ENCODE results near the gene PHF2. TPM values are rescaled to one million over a fixed set of nuclear protein-coding genes. Genes with fewer than 3 reads are reported as not detected.

Gene PHF2
- total RNA-seq, 1 donor from 2014 or later: 12.1 TPM

GRCh38 chr9:93558503-93558902, 17.9 kb upstream of the PHF2 start:
- Histone ChIP-seq H2AFZ (ENCODE audit: low read depth, low read length) (no peak overlapping the region), H3K9me3 (ENCODE audit: insufficient read depth, low read depth, low read length) (no peaks in the 10 kb centered on the region), H3K36me3 (ENCODE audit: insufficient read depth, low read length) (peaks cover 49% of the 10 kb centered on the region), H3K27ac (ENCODE audit: low read depth, low read length) (no peak overlapping the region), H3K4me2 (ENCODE audit: low read length) (no peak overlapping the region), H3K9ac (ENCODE audit: low read length) (no peak overlapping the region), H3K4me1 (ENCODE audit: insufficient read depth, low read length) (no peaks in the 10 kb centered on the region), H3K27me3 (ENCODE audit: insufficient read depth, low read length) (no peaks in the 10 kb centered on the region), H4K20me1 (ENCODE audit: insufficient read depth, low read length) (peaks cover 3% of the 10 kb centered on the region), H3K4me3 (ENCODE audit: insufficient read depth, low read depth, low read length) (no peak overlapping the region), H3K79me2 (ENCODE audit: insufficient read depth, low read length) (no peaks in the 10 kb centered on the region)
- Mint-ChIP-seq H3K9me3 (ENCODE audit: unreplicated experiment) (no peaks in the 10 kb centered on the region), H3K36me3 (ENCODE audit: low read depth, unreplicated experiment) (peaks cover 9% of the 10 kb centered on the region), H3K4me1 (ENCODE audit: low read depth, unreplicated experiment) (no peaks in the 10 kb centered on the region), H3K27me3 (ENCODE audit: low read depth, unreplicated experiment) (no peaks in the 10 kb centered on the region), H3K4me3 (ENCODE audit: unreplicated experiment) (no peak overlapping the region), H3K27ac (ENCODE audit: unreplicated experiment) (no peak overlapping the region)
- no peak for TF ChIP-seq EZH2 (IDR thresholded peaks at IDR 0.05; ENCODE audit: insufficient read depth, low read length)
- no peak for TF ChIP-seq CTCF (IDR thresholded peaks at IDR 0.05; ENCODE audit: insufficient read depth, low read depth, low read length)
- DNase-seq (ENCODE audit: low read depth): no peak
- no peak for FAIRE-seq

GRCh38 chr9:93560991-93561390, 15.4 kb upstream of the PHF2 start:
- TF ChIP-seq EZH2 (IDR thresholded peaks at IDR 0.05; ENCODE audit: insufficient read depth, low read length) (no peak), CTCF (IDR thresholded peaks at IDR 0.05; ENCODE audit: insufficient read depth, low read depth, low read length) (no peak)
- Mint-ChIP-seq H3K4me3 (ENCODE audit: unreplicated experiment) (no peak overlapping the region), H3K4me1 (ENCODE audit: low read depth, unreplicated experiment) (peaks cover under 1% of the 10 kb centered on the region), H3K27ac (ENCODE audit: unreplicated experiment) (no peak overlapping the region), H3K9me3 (ENCODE audit: unreplicated experiment) (no peaks in the 10 kb centered on the region), H3K27me3 (ENCODE audit: low read depth, unreplicated experiment) (no peaks in the 10 kb centered on the region), H3K36me3 (ENCODE audit: low read depth, unreplicated experiment) (peaks cover 9% of the 10 kb centered on the region)
- H3K9ac ChIP-seq (ENCODE audit: low read length): no peak overlapping the region
- no peak overlapping the region for H3K27ac ChIP-seq (ENCODE audit: low read depth, low read length)
- no peaks in the 10 kb centered on the region for H3K27me3 ChIP-seq (ENCODE audit: insufficient read depth, low read length)
- H3K79me2 ChIP-seq (ENCODE audit: insufficient read depth, low read length): no peaks in the 10 kb centered on the region
- no peaks in the 10 kb centered on the region for H3K9me3 ChIP-seq (ENCODE audit: insufficient read depth, low read depth, low read length)
- DNase-seq (ENCODE audit: low read depth) (no peak), FAIRE-seq (no peak)
- peaks cover 53% of the 10 kb centered on the region for H3K36me3 ChIP-seq (ENCODE audit: insufficient read depth, low read length)
- no peaks in the 10 kb centered on the region for H3K4me1 ChIP-seq (ENCODE audit: insufficient read depth, low read length)
- no peak overlapping the region for H3K4me2 ChIP-seq (ENCODE audit: low read length)
- H4K20me1 ChIP-seq (ENCODE audit: insufficient read depth, low read length): peaks cover 7% of the 10 kb centered on the region
- H3K4me3 ChIP-seq (ENCODE audit: insufficient read depth, low read depth, low read length): no peak overlapping the region
- H2AFZ ChIP-seq (ENCODE audit: low read depth, low read length): no peak overlapping the region

GRCh38 chr9:93562157-93562556, 14.2 kb upstream of the PHF2 start:
- peaks cover 4% of the 10 kb centered on the region for H3K4me1 ChIP-seq (ENCODE audit: insufficient read depth, low read length)
- no peak overlapping the region for H3K9ac ChIP-seq (ENCODE audit: low read length)
- no peak overlapping the region for H3K27ac Mint-ChIP-seq (ENCODE audit: unreplicated experiment)
- H3K4me1 Mint-ChIP-seq (ENCODE audit: low read depth, unreplicated experiment): peaks cover 3% of the 10 kb centered on the region
- no peaks in the 10 kb centered on the region for H3K9me3 Mint-ChIP-seq (ENCODE audit: unreplicated experiment)
- peaks cover 46% of the 10 kb centered on the region for H3K36me3 ChIP-seq (ENCODE audit: insufficient read depth, low read length)
- H3K27ac ChIP-seq (ENCODE audit: low read depth, low read length): no peak overlapping the region
- no peaks in the 10 kb centered on the region for H3K9me3 ChIP-seq (ENCODE audit: insufficient read depth, low read depth, low read length)
- no peak for TF ChIP-seq EZH2 (IDR thresholded peaks at IDR 0.05; ENCODE audit: insufficient read depth, low read length)
- no peak for TF ChIP-seq CTCF (IDR thresholded peaks at IDR 0.05; ENCODE audit: insufficient read depth, low read depth, low read length)
- H3K36me3 Mint-ChIP-seq (ENCODE audit: low read depth, unreplicated experiment): peaks cover 6% of the 10 kb centered on the region
- no peak overlapping the region for H3K4me3 ChIP-seq (ENCODE audit: insufficient read depth, low read depth, low read length)
- no peak overlapping the region for H2AFZ ChIP-seq (ENCODE audit: low read depth, low read length)
- FAIRE-seq: no peak
- peaks cover 2% of the 10 kb centered on the region for H3K79me2 ChIP-seq (ENCODE audit: insufficient read depth, low read length)
- no peak overlapping the region for H3K4me2 ChIP-seq (ENCODE audit: low read length)
- H4K20me1 ChIP-seq (ENCODE audit: insufficient read depth, low read length): peaks cover 7% of the 10 kb centered on the region
- H3K27me3 ChIP-seq (ENCODE audit: insufficient read depth, low read length): no peaks in the 10 kb centered on the region
- no peak for DNase-seq (ENCODE audit: low read depth)
- no peaks in the 10 kb centered on the region for H3K27me3 Mint-ChIP-seq (ENCODE audit: low read depth, unreplicated experiment)
- no peak overlapping the region for H3K4me3 Mint-ChIP-seq (ENCODE audit: unreplicated experiment)
